Right ventricle myocardium inferior (tissue), 1 donor: ENCODE results near the gene TAS2R9. TPM values are rescaled to one million over a fixed set of nuclear protein-coding genes. Genes with fewer than 3 reads are reported as not detected.

Source experiments
- ATAC-seq: fragments of 200-7000 bp; cut with Tn5 transposase; one replicate; pipeline ENCODE4 v1.9.1; 2020; ENCODE audit warnings: mild to moderate bottlenecking, moderate library complexity
- DNase-seq: peaks from one replicate; pipeline ENCODE4 v3.0.0; 2021; ENCODE audit errors: missing footprints
- intact Hi-C: fragments of 100-400 bp; cut with DNase I; formaldehyde crosslinking; loops from one replicate; pipeline ENCODE4 v1.11.0; 2022
- total RNA-seq: library from RNA; stranded (reverse); fragmentation: NEBNext Ultra II Directional; extraction: Animal tissue kit (Norgen Biotek cat#: 25700); gene quantifications from one replicate; pipeline ENCODE4 v1.2.1, GENCODE V29; 2021
- donor health status: DM: no; HTN: yes; CAD: no; lungs with severe emphysema.

TAS2R9 gene
- total RNA-seq, 1 donor from 2014 or later: not detected

- intact Hi-C loops: loop anchor here (1.0 to 2.0 kb wide), 2 partner anchors 428 to 716 kb away; no protein-coding TSS in a partner anchor
- ATAC-seq (no peak), DNase-seq (no peak)
These were observed 38.7 kb downstream of the TAS2R9 start for GRCh38 chr12:10771132-10771733.

GRCh38 chr12:10759657-10760056 is 50.3 kb downstream of the TAS2R9 start:
- DNase-seq: no peak
- ATAC-seq: no peak
- intact Hi-C loops: no loop called here

Other genes with a start within 250 kb of the TAS2R9 start
- 14.8 TPM for gene MAGOHB, start 196.6 kb downstream of the TAS2R9 start, total RNA-seq
- gene STYK1, start 136.1 kb downstream of the TAS2R9 start, total RNA-seq: not detected
- gene YBX3, start 86.8 kb downstream of the TAS2R9 start, total RNA-seq: 594 TPM
- gene TAS2R7, start 7.5 kb downstream of the TAS2R9 start, total RNA-seq: not detected
- not detected for gene TAS2R8, start 2.9 kb downstream of the TAS2R9 start, total RNA-seq
- gene TAS2R10, start 16.2 kb upstream of the TAS2R9 start, total RNA-seq: not detected
- 1.8 TPM for gene PRR4, start 39.3 kb upstream of the TAS2R9 start, total RNA-seq
- gene PRH1, start 74.1 kb upstream of the TAS2R9 start, total RNA-seq: 4.2 TPM
- 0.43 TPM for gene TAS2R13, start 99.4 kb upstream of the TAS2R9 start, total RNA-seq
- not detected for gene PRH2, start 119.1 kb upstream of the TAS2R9 start, total RNA-seq
- 0.38 TPM for gene TAS2R14, start 129.1 kb upstream of the TAS2R9 start, total RNA-seq
- not detected for gene TAS2R50, start 176.7 kb upstream of the TAS2R9 start, total RNA-seq
- gene TAS2R20, start 188.1 kb upstream of the TAS2R9 start, total RNA-seq: 0.46 TPM
- 0.49 TPM for gene TAS2R19, start 212.5 kb upstream of the TAS2R9 start, total RNA-seq
- 0.41 TPM for gene TAS2R31, start 221.2 kb upstream of the TAS2R9 start, total RNA-seq